WERI-Rb-1 (cell line): ENCODE data around the gene GLT8D1.

Experiments used
- DNase-seq: peaks from one replicate; pipeline ENCODE4 v3.0.0-alpha.2; 2020
- H3K27ac ChIP-seq: fragments of 250-450 bp; sonication (Bioruptor Pico); 2 replicates; pipeline ENCODE4 v1.5.1; 2020; ENCODE audit warnings: mild to moderate bottlenecking, moderate library complexity
- H3K27me3 ChIP-seq: fragments of 250-450 bp; sonication (Bioruptor Pico); 2 replicates; pipeline ENCODE4 v1.5.1; 2021; ENCODE audit warnings: mild to moderate bottlenecking, low read depth, moderate library complexity; ENCODE audit not compliant: insufficient read depth, severe bottlenecking
- H3K36me3 ChIP-seq: fragments of 250-450 bp; sonication (Bioruptor Pico); 2 replicates; pipeline ENCODE4 v1.5.1; 2020; ENCODE audit warnings: mild to moderate bottlenecking, moderate library complexity
- H3K4me3 ChIP-seq: 2 replicates; pipeline ENCODE4 v1.5.1; 2011; ENCODE audit warnings: low read depth, mild to moderate bottlenecking, control low read depth, low read length
- H3K9me3 ChIP-seq: fragments of 250-450 bp; sonication (Bioruptor Pico); 2 replicates; pipeline ENCODE4 v1.5.1; 2021; ENCODE audit warnings: mild to moderate bottlenecking, moderate library complexity; ENCODE audit not compliant: severe bottlenecking
- TF ChIP-seq, protein P1 (sequence below): IDR thresholded peaks from 2 replicates; pipeline ENCODE4 v1.5.1; 2011; ENCODE audit warnings: low read depth, mild to moderate bottlenecking, control low read depth, inconsistent platforms, low read length

The GLT8D1 gene

DNA sequence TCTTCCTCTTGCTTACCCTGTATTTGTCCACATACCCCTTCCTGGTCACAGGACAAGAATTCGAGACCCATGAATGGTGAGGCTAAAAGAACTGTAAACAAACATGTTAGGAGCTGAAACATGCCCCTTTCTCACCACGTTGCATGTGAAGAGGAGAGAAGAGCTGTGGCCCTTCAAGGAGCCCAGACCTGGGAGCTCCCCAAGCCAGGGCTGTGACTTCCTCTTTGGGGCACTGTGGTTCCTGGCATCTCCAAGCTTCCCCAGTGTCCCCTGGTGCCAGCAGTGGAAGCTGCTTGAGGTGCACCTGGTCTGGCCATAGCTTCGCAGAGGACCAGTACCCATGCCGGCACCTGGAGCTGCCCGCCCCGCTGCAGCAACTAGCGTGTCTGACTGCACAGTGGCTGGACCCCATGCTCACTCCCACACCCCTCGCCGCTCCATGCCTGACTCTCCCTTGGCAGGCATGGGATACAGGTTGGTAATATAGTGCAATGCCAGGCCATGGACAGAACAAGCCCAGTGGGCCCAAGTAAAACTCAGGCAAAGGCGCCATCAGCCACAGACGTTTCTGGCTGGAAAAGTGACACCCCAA is 10.2 kb upstream of the GLT8D1 start:
- DNase-seq = no peak
- Histone ChIP-seq H3K9me3 (peaks cover 4% of the 10 kb centered on the region), H3K27me3 (no peaks in the 10 kb centered on the region), H3K36me3 (peaks cover 32% of the 10 kb centered on the region), H3K4me3 (no peak overlapping the region), H3K27ac (no peak overlapping the region)
- TF ChIP-seq, protein P1, sequence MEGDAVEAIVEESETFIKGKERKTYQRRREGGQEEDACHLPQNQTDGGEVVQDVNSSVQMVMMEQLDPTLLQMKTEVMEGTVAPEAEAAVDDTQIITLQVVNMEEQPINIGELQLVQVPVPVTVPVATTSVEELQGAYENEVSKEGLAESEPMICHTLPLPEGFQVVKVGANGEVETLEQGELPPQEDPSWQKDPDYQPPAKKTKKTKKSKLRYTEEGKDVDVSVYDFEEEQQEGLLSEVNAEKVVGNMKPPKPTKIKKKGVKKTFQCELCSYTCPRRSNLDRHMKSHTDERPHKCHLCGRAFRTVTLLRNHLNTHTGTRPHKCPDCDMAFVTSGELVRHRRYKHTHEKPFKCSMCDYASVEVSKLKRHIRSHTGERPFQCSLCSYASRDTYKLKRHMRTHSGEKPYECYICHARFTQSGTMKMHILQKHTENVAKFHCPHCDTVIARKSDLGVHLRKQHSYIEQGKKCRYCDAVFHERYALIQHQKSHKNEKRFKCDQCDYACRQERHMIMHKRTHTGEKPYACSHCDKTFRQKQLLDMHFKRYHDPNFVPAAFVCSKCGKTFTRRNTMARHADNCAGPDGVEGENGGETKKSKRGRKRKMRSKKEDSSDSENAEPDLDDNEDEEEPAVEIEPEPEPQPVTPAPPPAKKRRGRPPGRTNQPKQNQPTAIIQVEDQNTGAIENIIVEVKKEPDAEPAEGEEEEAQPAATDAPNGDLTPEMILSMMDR = no peak

DNA sequence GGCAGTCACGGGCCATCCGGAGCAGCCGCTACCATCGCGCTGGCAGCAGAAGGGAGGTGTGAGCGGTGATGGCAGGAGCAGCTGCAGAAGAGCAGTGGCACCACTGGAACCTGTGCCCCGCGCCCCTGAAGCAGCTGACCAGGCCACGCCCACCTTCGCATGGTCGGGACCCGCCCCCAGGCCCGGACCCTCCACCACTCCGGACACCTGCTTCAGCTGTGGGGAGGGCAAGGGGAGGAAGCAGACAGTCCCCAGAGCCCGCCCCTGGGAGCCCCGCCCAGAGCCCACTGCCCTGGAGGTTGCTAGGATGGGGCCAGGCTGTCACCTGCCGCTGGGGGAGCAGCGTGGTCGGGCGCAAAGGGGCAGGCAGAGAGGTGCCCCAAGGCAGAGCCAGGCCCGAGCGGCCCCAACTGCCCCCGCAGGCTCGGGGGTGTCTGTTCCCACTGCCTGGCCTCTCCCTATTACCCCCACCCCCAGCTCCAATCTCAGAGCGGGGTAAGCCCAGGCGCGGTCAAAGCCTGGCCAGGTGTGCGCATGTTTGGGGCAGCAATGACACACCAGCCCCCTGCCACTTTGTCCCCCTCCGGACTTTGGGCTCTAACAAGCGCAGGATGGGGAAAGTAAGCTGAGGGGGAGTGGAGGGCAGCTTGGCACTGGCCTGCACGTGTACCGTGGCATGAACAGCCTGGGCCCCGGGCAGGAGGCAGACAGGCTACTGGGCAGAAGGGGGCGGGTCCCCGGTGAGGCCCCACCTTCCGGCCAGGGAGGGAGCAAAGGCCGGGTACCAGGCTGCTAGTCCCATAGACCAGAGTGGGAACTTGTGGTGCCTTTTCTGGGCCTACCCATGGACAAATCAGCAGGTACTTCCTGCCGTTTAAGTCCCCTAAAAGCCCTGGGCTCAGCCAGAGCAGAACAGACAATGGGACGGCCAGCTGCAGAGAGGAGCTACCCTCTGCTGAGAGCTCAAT is 9.0 kb upstream of the GLT8D1 start:
- TF ChIP-seq, protein P1 = no peak
- Histone ChIP-seq H3K27me3 (no peaks in the 10 kb centered on the region), H3K9me3 (peaks cover under 1% of the 10 kb centered on the region), H3K27ac (no peak overlapping the region), H3K36me3 (peaks cover 37% of the 10 kb centered on the region), H3K4me3 (no peak overlapping the region)
- DNase-seq = no peak

DNA sequence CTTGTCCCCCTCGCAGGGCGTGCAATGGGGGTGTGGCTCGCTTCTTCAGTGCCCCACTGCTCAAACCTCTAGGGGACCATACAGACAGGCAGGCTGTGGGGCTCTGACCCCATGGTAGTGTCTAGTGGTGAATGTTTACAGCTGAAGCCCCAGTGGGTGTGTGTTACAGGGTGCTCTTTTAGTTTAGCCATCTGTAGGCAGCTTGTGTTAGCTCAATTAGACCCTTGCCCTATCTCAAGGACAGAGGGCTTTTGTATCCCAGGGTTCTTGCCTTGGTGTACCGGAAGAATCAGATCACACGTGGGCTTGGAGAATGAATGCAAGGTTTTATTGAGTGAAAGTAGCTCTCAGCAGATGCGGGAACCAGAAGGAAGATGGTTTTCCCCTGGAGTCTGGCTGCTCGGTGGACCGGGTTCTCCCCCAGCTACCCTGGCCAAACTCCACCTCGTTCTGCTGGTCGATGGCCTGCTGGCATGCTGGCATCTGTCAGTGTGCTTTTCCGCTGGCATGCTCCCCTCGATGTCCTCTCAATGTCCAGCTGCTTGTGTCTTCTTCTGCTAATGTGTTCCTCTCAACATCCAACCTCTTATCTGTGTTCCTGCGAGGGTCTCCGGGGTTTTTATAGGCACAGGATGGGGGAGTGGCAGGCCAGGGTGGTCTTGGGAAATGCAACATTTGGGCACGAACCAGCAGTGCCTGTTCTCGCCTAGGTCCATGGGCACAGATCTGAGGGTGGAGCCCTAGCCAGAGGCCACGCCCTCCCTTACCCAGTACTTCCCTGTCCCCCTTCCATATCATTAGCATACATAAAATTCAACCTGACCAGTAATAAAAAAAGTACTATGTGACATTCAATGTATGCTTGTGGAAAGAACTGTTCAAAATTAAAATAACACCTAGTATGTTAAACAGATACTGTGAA is 7.0 kb upstream of the GLT8D1 start:
- no peak for DNase-seq
- Histone ChIP-seq H3K36me3 (peaks cover 44% of the 10 kb centered on the region), H3K4me3 (no peak overlapping the region), H3K9me3 (no peaks in the 10 kb centered on the region), H3K27me3 (no peaks in the 10 kb centered on the region), H3K27ac (no peak overlapping the region)
- TF ChIP-seq, protein P1 = no peak

DNA sequence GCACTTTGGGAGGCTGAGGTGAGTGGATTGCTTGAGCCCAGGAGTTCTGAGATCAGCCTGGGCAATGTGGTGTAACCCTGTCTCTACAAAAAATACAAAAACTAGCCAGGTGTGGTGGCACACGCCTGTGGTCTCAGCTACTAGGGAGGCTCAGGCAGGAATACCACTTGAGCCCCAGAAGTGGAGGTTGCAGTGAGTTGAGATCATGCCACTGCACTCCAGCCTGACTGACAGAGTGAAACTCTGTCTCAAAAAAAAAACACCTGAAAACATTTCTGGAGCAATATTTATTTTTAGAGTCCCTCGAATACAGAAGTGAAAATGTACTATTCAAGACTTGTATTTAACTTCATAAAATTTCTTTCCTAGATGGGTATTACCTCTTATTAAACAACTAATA is 4.9 kb upstream of the GLT8D1 start:
- Histone ChIP-seq H3K27ac (no peak overlapping the region), H3K9me3 (no peaks in the 10 kb centered on the region), H3K27me3 (no peaks in the 10 kb centered on the region), H3K4me3 (no peak overlapping the region), H3K36me3 (peaks cover 44% of the 10 kb centered on the region)
- no peak for DNase-seq
- TF ChIP-seq, protein P1 = no peak

DNA sequence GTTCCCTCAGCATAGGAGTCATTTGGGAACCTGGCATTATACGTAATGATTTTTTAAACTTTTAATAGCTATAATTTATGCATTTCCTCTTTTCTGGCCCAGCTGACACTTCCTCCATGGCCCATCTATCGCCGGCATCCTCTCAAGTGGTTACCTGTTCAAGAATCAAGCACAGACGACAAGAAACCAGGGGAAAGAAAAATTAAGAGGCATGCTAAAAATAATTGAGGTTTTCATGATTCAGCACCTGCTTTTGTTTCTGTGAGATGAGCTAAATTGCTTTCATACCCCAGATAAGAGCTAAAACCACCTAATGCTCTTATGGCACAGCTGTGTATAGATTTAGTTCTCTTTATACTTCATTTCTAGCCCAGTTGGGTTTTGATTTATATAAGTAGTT is 2.0 kb upstream of the GLT8D1 start:
- TF ChIP-seq, protein P1 = no peak
- peaks cover 39% of the 10 kb centered on the region for H3K36me3 ChIP-seq
- DNase-seq = no peak
- H3K27me3 ChIP-seq = no peaks in the 10 kb centered on the region
- peak overlapping the region; percentile 90 for H3K27ac ChIP-seq
- no peaks in the 10 kb centered on the region for H3K9me3 ChIP-seq
- peak overlapping the region; percentile 97 for H3K4me3 ChIP-seq
